Activated CD4-positive, alpha-beta T cell treated with anti-CD3 and anti-CD28 coated beads for 48 hours (primary cell): ENCODE measurements around the gene CES3.
"Not testable (repeated sequence)": the region's sequence is repeated elsewhere in the genome, so short reads cannot be mapped to it uniquely, and the experiment has no call there.

Experiments
- DNase-seq: peaks from one replicate; pipeline ENCODE4 v3.0.0-alpha.2; 2020

Gene CES3

GRCh38 chr16:66973716-66974115 is 12.7 kb downstream of the CES3 start:
- no peak for DNase-seq

GRCh38 chr16:66974156-66974931 is 13.3 kb downstream of the CES3 start:
- not testable (repeated sequence) for DNase-seq

GRCh38 chr16:66974932-66975246 is 13.8 kb downstream of the CES3 start:
- DNase-seq, result peak; percentile 79

GRCh38 chr16:66975302-66975893 is 14.3 kb downstream of the CES3 start:
- DNase-seq, result no peak

DNA sequence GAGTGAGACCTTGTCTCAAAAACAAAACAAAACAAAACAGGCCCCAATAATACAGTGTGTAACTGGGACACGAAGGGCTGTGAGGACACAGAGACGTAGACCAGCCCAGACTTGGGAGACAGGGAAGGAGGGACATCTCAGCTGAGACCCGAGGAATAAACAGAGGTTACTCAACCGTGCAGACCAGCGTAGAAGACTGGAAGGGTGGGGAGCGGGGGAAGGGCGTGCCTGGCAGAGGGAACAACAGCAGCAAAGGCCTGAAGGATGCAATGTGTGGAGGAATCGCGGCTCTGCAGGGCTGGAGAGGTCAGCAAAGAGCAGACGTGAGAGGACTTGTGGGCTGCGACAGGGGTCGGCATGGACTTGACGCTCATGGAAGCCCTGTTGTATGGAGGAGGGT is 15.7 kb downstream of the CES3 start:
- DNase-seq, result no peak

DNA sequence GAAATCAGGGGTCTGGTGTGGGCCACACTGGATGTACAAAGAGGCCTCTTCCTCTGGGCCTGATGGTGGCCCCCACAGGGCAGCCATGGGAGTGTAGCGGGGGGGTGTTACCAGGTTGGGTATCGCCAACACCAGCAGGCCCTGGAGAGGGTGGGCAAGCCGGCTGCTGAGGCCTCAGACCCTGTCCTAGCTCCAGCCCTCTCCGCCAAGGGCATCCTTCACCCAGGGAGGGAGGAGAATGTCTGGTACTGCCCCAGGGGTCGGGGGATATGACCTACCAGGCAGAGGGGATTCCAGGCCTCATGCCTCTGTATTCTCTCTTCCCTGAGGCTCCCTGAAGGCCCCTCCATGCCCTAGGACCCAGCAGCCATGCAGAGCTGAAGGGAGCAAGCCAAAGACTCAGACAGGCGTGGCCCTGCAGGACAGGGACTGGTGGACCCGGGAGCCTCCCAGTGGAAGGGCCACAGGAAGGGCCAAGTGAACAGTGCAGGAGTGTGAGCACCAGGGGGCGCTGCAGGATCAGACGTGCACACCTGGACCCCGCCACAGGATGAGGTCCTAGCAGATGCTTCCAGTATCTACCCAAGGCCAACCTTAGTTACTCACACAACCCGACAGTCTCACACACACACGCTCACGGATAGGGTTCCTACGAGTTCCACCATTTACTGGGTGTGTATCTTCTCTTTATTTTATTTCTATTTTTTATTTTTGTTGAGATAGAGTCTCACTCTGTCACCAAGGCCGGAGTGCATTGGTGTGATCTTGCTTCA is 16.5 kb downstream of the CES3 start:
- DNase-seq, result peak; percentile 95

GRCh38 chr16:66979011-66979717 is 18.1 kb downstream of the CES3 start:
- DNase-seq, result no peak

GRCh38 chr16:66983033-66983432 is 22.0 kb downstream of the CES3 start:
- no peak for DNase-seq

DNA sequence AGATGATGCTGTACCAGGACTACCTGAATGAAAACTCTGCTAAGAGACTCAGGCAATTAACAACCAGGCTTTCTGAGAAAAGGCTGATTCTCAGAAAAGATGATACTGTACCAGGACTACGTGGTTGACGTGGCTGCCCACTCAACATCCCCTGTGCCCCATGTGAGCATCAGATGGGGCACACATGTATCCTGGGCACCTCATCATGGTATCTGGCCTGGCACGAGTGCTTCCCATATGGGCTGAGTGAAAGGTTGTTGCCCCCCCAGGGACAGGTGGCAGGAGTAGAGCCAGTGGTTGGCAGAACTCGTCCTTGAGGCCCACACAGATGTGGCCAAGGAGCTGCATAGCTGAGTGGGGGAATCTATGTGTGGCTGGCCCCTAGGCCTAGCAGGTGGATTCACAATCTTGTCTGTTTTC is 23.8 kb downstream of the CES3 start:
- DNase-seq, result peak; percentile 83

GRCh38 chr16:66986559-66986958 is 25.5 kb downstream of the CES3 start:
- no peak for DNase-seq

DNA sequence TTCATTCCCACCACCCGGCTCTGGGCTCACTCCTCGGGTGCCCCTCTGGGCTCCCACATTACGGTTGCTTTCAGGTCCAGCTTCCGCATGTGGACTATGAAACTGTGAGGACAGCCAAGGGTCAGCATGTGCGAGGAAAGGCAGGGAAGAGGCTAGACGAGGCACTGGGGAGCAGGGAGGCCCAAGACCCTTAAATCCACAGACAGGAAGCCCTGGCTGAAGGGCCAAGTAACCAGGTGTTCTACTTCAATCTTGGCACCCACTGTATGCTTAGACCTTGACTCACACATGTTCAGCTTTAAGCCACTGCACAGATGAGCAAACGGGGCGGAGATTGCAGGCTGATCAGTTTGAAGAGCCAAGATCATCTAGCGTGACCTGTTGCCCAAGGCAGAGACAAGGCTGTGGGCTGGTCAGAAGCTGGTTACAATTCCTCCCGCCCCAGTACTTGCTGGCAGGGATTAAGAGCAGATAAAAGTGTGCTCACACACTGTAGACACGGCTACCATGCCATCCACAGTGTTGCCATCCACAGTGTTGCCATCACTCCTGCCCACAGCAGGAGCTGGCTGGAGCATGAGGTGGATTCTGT is 27.2 kb downstream of the CES3 start, which contains the start of gene CES4A:
CES4A (plus strand) TSS at position 393 of the 592 bp plus-strand sequence; CDS start at position 577, 184 bp downstream.
- peak; percentile 46 for DNase-seq

DNA sequence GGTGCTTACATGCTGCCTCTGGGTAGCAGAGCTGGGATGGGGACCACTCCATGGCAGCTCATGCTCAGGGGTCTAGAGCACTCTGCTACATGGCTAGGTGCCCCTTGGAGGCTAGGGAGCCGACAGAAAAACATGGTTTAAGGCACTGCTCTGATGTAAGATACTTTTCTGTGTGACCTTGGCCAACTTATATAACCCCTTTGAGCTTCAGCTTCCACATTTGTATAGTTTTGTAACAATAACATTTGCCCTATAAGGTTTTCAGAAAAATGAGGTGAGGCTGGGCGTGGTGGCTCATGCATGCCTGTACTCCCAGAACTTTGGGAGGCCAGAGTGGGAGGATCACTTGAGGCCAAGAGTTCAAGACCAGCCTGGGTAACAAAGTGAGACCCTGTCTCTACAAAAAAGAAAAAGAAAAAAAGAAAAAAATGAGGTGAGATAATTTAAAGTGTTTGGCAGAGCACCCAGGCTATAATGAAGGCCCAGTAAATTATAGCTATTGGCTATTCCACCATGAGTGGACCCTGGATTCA is 30.5 kb downstream of the CES3 start:
- DNase-seq, result no peak

- not testable (repeated sequence) for DNase-seq
Measured at GRCh38 chr16:66993558-66993957, 32.5 kb downstream of the CES3 start.

GRCh38 chr16:66996324-66996982 is 35.4 kb downstream of the CES3 start:
- no peak for DNase-seq

GRCh38 chr16:66996983-66997358 is 35.9 kb downstream of the CES3 start:
- no peak for DNase-seq

DNA sequence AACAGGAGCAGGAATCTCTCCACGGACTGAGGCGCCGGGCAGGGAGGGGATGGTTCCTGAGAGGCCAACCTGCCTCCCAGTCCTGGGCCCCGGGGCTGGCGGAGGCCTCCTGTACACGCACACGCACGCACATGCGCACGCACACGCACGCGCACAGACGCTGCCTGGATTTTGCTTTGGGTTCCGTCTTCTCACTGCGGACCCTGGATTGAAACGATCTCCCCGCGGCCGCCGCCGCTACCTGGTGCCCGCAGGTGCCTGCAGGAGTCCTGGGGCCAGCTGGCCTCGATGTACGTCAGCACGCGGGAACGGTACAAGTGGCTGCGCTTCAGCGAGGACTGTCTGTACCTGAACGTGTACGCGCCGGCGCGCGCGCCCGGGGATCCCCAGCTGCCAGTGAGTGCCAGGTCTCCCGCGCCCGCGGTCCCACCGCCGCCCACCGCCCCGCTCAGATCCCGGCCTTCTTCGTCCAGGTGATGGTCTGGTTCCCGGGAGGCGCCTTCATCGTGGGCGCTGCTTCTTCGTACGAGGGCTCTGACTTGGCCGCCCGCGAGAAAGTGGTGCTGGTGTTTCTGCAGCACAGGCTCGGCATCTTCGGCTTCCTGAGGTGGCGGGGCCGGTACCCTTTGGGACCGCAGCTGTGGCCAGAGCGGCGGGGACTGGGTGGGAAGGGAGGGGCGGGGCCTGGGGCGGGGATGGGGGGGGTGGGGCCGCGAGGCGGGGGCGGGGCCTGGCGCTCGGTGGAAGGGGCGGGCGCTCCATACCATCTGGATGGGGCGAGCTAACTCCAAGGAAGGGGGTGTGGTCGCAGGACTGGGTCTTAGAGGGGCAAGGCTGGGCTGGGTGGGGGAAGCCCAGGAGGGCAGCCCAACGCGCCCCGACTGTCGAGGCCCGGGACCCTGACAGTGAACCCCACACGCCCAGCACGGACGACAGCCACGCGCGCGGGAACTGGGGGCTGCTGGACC is 39.6 kb downstream of the CES3 start:
- peak; percentile 70 for DNase-seq

GRCh38 chr16:67001726-67002125 is 40.7 kb downstream of the CES3 start:
- DNase-seq, result no peak

- DNase-seq, result no peak
Measured at GRCh38 chr16:67006930-67007658, 46.0 kb downstream of the CES3 start.

DNA sequence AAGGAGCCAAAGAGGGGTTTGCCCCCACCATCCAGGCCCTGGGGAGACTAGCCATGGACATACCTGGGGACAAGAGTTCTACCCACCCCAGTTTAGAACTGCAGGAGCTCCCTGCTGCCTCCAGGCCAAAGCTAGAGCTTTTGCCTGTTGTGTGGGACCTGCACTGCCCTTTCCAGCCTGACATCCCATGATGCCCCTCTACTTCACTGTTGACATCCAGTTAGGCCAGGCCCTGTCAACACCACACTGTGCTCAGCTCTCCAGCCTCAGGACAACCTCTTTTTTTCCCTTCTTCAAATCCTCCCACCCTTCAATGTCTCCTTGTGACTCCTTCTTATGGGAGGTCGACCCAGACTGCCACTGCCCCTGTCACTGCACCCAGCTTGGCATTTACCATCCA is 48.1 kb downstream of the CES3 start:
- DNase-seq, result no peak

GRCh38 chr16:67011274-67011673 is 50.2 kb downstream of the CES3 start:
- DNase-seq, result no peak
